Measurements from ENCODE around the gene KIDINS220. TPM values are rescaled to one million over a fixed set of nuclear protein-coding genes. Genes with fewer than 3 reads are reported as not detected.

Gene KIDINS220
- total and polyA plus RNA-seq, 2 of the 13 experiments (the other 11 are each of a cell fraction or from before 2014, with no cell fraction given), result 25.2 to 32.3 TPM

DNA sequence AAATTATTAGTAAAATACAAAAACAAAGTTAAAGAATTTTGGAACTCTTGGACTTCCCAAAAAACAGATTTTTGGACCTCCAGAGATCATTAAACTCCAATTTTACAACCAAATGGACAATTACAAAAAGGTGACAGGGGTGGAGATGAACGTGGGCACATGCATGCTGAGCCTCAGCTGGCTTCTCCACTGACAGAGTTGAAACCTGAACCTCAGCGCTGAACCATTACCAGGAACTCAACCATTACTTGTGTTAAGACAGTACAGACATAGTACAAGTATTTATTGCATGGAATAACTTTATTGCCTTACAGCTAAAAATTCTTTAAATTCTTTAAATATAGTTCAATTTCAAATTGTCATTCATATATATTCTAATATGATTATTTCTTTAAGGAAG, 33.0 kb upstream of the KIDINS220 start:
- ATAC-seq (no peak), FAIRE-seq (no peak), DNase-seq (ENCODE audit: low spot score) (no peak)
- in situ Hi-C loops (cut with HindIII; ENCODE audit: extremely low pct_ligation_motif_present, low pct_unique_long_range_greater_than_20kb), result loop anchor here (10.0 kb wide), 1 partner anchor 114 kb away; no protein-coding TSS in a partner anchor
- intact Hi-C loops (cut with micrococcal nuclease; ENCODE audit: unreplicated experiment), result no loop called here
- Histone ChIP-seq H3K4me2 (ENCODE audit: low read depth, low read length) (no peak overlapping the region), H3K36me3 (replicated peaks in 1 of 2; ENCODE audit: control insufficient read depth in 1 of 2, insufficient read depth in 2 of 2, low read length in 2 of 2) (no peaks in the 10 kb centered on the region), H3K4me1 (ENCODE audit: insufficient read depth, low read length) (no peaks in the 10 kb centered on the region), H3K27me3 (ENCODE audit: control insufficient read depth in 1 of 2, insufficient read depth in 2 of 2, low read length in 2 of 2) (peaks cover 0 to 5% of the 10 kb centered on the region in 2 experiments; a peak in 2 of 5 replicates), H3K4me3 (replicated peaks in 1 of 3; ENCODE audit: insufficient read depth in 1 of 3, low read depth in 2 of 3, low read length in 3 of 3) (no peak overlapping the region), H3K79me2 (ENCODE audit: insufficient read depth, low read length) (no peaks in the 10 kb centered on the region), H4K20me1 (ENCODE audit: insufficient read depth, low read length) (no peaks in the 10 kb centered on the region), H3K9me3 (ENCODE audit: low read length) (no peaks in the 10 kb centered on the region), H3K9ac (ENCODE audit: insufficient read depth, low read depth, low read length) (no peak overlapping the region), H3K27ac (ENCODE audit: extremely low read length, insufficient read depth, low read length) (no peak overlapping the region), H2AFZ (ENCODE audit: low read length) (no peak overlapping the region)
- BruUV-seq (replicated peaks), result no TSS peak
- CTCF ChIA-PET (ENCODE audit: low intra/inter-chr PET ratio, low total read pairs), result no interaction called here
- no peak for TF ChIP-seq TRIM24 (CRISPR knock-in tag; IDR thresholded peaks at IDR 0.05)
- TF ChIP-seq SAP130 (CRISPR knock-in tag; IDR thresholded peaks at IDR 0.05; ENCODE audit: low read depth), result no peak
- no peak for TF ChIP-seq ZNF530 (CRISPR knock-in tag; IDR thresholded peaks at IDR 0.05; ENCODE audit: low read depth)
- TF ChIP-seq NPAS2 (CRISPR knock-in tag; IDR thresholded peaks at IDR 0.05; ENCODE audit: borderline replicate concordance), result no peak
- TF ChIP-seq JDP2 (CRISPR knock-in tag; IDR thresholded peaks at IDR 0.05; ENCODE audit: borderline replicate concordance), result no peak
- no peak for TF ChIP-seq ZNF570 (CRISPR knock-in tag; IDR thresholded peaks at IDR 0.05; ENCODE audit: borderline replicate concordance)
- TF ChIP-seq TSC22D2 (CRISPR knock-in tag; IDR thresholded peaks at IDR 0.05; ENCODE audit: borderline replicate concordance), result no peak
- TF ChIP-seq ZMYM4 (CRISPR knock-in tag; IDR thresholded peaks at IDR 0.05), result no peak
- TF ChIP-seq, protein P1, sequence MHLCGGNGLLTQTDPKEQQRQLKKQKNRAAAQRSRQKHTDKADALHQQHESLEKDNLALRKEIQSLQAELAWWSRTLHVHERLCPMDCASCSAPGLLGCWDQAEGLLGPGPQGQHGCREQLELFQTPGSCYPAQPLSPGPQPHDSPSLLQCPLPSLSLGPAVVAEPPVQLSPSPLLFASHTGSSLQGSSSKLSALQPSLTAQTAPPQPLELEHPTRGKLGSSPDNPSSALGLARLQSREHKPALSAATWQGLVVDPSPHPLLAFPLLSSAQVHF (CRISPR knock-in tag; IDR thresholded peaks at IDR 0.05), result no peak
- TF ChIP-seq ZNF468 (CRISPR knock-in tag; IDR thresholded peaks at IDR 0.05), result no peak
- TF ChIP-seq, protein P2, sequence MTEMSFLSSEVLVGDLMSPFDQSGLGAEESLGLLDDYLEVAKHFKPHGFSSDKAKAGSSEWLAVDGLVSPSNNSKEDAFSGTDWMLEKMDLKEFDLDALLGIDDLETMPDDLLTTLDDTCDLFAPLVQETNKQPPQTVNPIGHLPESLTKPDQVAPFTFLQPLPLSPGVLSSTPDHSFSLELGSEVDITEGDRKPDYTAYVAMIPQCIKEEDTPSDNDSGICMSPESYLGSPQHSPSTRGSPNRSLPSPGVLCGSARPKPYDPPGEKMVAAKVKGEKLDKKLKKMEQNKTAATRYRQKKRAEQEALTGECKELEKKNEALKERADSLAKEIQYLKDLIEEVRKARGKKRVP (CRISPR knock-in tag; IDR thresholded peaks at IDR 0.05), result no peak
- TF ChIP-seq THYN1 (CRISPR knock-in tag; IDR thresholded peaks at IDR 0.05; ENCODE audit: borderline replicate concordance, low read depth), result no peak
- no peak for TF ChIP-seq MED8 (CRISPR knock-in tag; IDR thresholded peaks at IDR 0.05; ENCODE audit: insufficient replicate concordance)
- TF ChIP-seq, protein P3, sequence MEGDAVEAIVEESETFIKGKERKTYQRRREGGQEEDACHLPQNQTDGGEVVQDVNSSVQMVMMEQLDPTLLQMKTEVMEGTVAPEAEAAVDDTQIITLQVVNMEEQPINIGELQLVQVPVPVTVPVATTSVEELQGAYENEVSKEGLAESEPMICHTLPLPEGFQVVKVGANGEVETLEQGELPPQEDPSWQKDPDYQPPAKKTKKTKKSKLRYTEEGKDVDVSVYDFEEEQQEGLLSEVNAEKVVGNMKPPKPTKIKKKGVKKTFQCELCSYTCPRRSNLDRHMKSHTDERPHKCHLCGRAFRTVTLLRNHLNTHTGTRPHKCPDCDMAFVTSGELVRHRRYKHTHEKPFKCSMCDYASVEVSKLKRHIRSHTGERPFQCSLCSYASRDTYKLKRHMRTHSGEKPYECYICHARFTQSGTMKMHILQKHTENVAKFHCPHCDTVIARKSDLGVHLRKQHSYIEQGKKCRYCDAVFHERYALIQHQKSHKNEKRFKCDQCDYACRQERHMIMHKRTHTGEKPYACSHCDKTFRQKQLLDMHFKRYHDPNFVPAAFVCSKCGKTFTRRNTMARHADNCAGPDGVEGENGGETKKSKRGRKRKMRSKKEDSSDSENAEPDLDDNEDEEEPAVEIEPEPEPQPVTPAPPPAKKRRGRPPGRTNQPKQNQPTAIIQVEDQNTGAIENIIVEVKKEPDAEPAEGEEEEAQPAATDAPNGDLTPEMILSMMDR (CRISPR knock-in tag; IDR thresholded peaks at IDR 0.05), result no peak
- TF ChIP-seq MEIS1 (CRISPR knock-in tag; IDR thresholded peaks at IDR 0.05; ENCODE audit: borderline replicate concordance), result no peak
- WGBS (ENCODE audit: low lambda C conversion rate), result 35% methylated on average over 2 of the region's 2 CpGs
- POLR2A ChIA-PET, result no interaction called here

All from HepG2 (cell line).